ENCODE measurements around the gene GABRA5. TPM values are rescaled to one million over a fixed set of nuclear protein-coding genes. Genes with fewer than 3 reads are reported as not detected.
"Not testable (repeated sequence)": the region's sequence is repeated elsewhere in the genome, so short reads cannot be mapped to it uniquely, and the experiment has no call there.

Gene GABRA5
- total RNA-seq, 2 donors from 2014 or later = 3.8 to 4.4 TPM

GRCh38 chr15:26894181-26894580 lies 27.3 kb downstream of the GABRA5 start:
- Mint-ChIP-seq H3K27me3 (ENCODE audit: insufficient read depth) (peaks cover 1% of the 10 kb centered on the region), H3K27ac (no peak overlapping the region), H3K36me3 (ENCODE audit: low read depth) (peaks cover 2% of the 10 kb centered on the region), H3K9me3 (peaks cover 2% of the 10 kb centered on the region), H3K4me1 (peaks cover 4% of the 10 kb centered on the region), H3K4me3 (no peak overlapping the region)
- Histone ChIP-seq H3K9me3 (ENCODE audit: control insufficient read depth, low read length) (peaks cover 4% of the 10 kb centered on the region), H3K4me3 (ENCODE audit: low read length) (no peak overlapping the region), H3K36me3 (ENCODE audit: control insufficient read depth, insufficient read depth, low read length) (no peaks in the 10 kb centered on the region), H3K9ac (ENCODE audit: extremely low read depth, low read length, poor library complexity, severe bottlenecking) (no peak overlapping the region), H3K4me1 (ENCODE audit: control insufficient read depth, insufficient read depth, low read length) (no peaks in the 10 kb centered on the region), H3K27ac (ENCODE audit: low read depth, low read length) (no peak overlapping the region), H3K27me3 (ENCODE audit: control insufficient read depth, insufficient read depth, low read length, poor library complexity, severe bottlenecking) (no peaks in the 10 kb centered on the region)
- DNase-seq = peak; percentile 38
- TF ChIP-seq CTCF (conservative IDR thresholded peaks at IDR 0.05) = no peak
- WGBS, 2 experiments (ENCODE audit: insufficient coverage in 1 of 2, insufficient read length in 1 of 2) = 94 to 97% methylated on average over 25 to 26 of the region's 26 CpGs

- 93 to 97% methylated on average over 14 to 19 of the region's 19 CpGs for WGBS, 2 experiments (ENCODE audit: insufficient coverage in 1 of 2, insufficient read length in 1 of 2)
- DNase-seq; H3K4me3 ChIP-seq (ENCODE audit: low read length); H3K36me3 ChIP-seq (ENCODE audit: control insufficient read depth, insufficient read depth, low read length); H3K27ac Mint-ChIP-seq; H3K4me1 Mint-ChIP-seq; H3K4me3 Mint-ChIP-seq; H3K9me3 Mint-ChIP-seq; H3K27me3 ChIP-seq (ENCODE audit: control insufficient read depth, insufficient read depth, low read length, poor library complexity, severe bottlenecking); H3K9ac ChIP-seq (ENCODE audit: extremely low read depth, low read length, poor library complexity, severe bottlenecking); H3K9me3 ChIP-seq (ENCODE audit: control insufficient read depth, low read length); H3K27me3 Mint-ChIP-seq (ENCODE audit: insufficient read depth); H3K4me1 ChIP-seq (ENCODE audit: control insufficient read depth, insufficient read depth, low read length); H3K27ac ChIP-seq (ENCODE audit: low read depth, low read length); H3K36me3 Mint-ChIP-seq (ENCODE audit: low read depth): not testable (repeated sequence)
These were observed 28.5 kb downstream of the GABRA5 start for GRCh38 chr15:26895346-26895745.

GRCh38 chr15:26899658-26900057 lies 32.8 kb downstream of the GABRA5 start:
- H3K27me3 ChIP-seq (ENCODE audit: control insufficient read depth, insufficient read depth, low read length, poor library complexity, severe bottlenecking) = no peaks in the 10 kb centered on the region
- DNase-seq = no peak

More at GRCh38 chr15:26899658-26900057, 32.8 kb downstream of the GABRA5 start:
- Mint-ChIP-seq H3K27me3 (ENCODE audit: insufficient read depth) (no peaks in the 10 kb centered on the region), H3K36me3 (ENCODE audit: low read depth) (no peaks in the 10 kb centered on the region), H3K27ac (no peak overlapping the region), H3K4me3 (no peak overlapping the region), H3K4me1 (no peaks in the 10 kb centered on the region), H3K9me3 (peaks cover 27% of the 10 kb centered on the region)
- Histone ChIP-seq H3K4me3 (ENCODE audit: low read length) (no peak overlapping the region), H3K9me3 (ENCODE audit: control insufficient read depth, low read length) (peaks cover 28% of the 10 kb centered on the region), H3K36me3 (ENCODE audit: control insufficient read depth, insufficient read depth, low read length) (no peaks in the 10 kb centered on the region), H3K27ac (ENCODE audit: low read depth, low read length) (no peak overlapping the region), H3K9ac (ENCODE audit: extremely low read depth, low read length, poor library complexity, severe bottlenecking) (no peak overlapping the region), H3K4me1 (ENCODE audit: control insufficient read depth, insufficient read depth, low read length) (no peaks in the 10 kb centered on the region)
- no CpG with 5 or more reads among the region's 3 CpGs for WGBS, 2 experiments (ENCODE audit: insufficient coverage in 1 of 2, insufficient read length in 1 of 2)
- no peak for TF ChIP-seq CTCF (conservative IDR thresholded peaks at IDR 0.05)

All from endodermal cell (in vitro differentiated cells).